ENCODE measurements around the gene ARHGAP8.

The ARHGAP8 gene

GRCh38 chr22:44714703-44715350 lies 37.5 kb upstream of the ARHGAP8 start:
- Histone ChIP-seq H3K36me3 (ENCODE audit: insufficient read depth, low read length) (no peaks in the 10 kb centered on the region), H3K4me1 (ENCODE audit: insufficient read depth, low read length) (peaks cover 10% of the 10 kb centered on the region; the same call in 1 of the 2 replicates), H3K9ac (ENCODE audit: low read depth, low read length) (no peak overlapping the region), H3K9me3 (ENCODE audit: control insufficient read depth, insufficient read depth, low read length) (no peaks in the 10 kb centered on the region)

- no peaks in the 10 kb centered on the region for H3K4me1 ChIP-seq (ENCODE audit: insufficient read depth, low read length)
- H3K9ac ChIP-seq (ENCODE audit: low read depth, low read length): no peak overlapping the region
- no peaks in the 10 kb centered on the region for H3K9me3 ChIP-seq (ENCODE audit: control insufficient read depth, insufficient read depth, low read length)
- no peaks in the 10 kb centered on the region for H3K36me3 ChIP-seq (ENCODE audit: insufficient read depth, low read length)
These were observed 34.0 kb upstream of the ARHGAP8 start for GRCh38 chr22:44718418-44718817.

- Histone ChIP-seq H3K9me3 (ENCODE audit: control insufficient read depth, insufficient read depth, low read length) (no peaks in the 10 kb centered on the region), H3K4me1 (ENCODE audit: insufficient read depth, low read length) (no peaks in the 10 kb centered on the region; the same call in 1 of the 2 replicates), H3K36me3 (ENCODE audit: insufficient read depth, low read length) (no peaks in the 10 kb centered on the region), H3K9ac (ENCODE audit: low read depth, low read length) (no peak overlapping the region)
These were observed 32.6 kb upstream of the ARHGAP8 start for GRCh38 chr22:44719586-44720368.

GRCh38 chr22:44721213-44721612 lies 31.2 kb upstream of the ARHGAP8 start:
- H3K9me3 ChIP-seq (ENCODE audit: control insufficient read depth, insufficient read depth, low read length): no peaks in the 10 kb centered on the region
- no peaks in the 10 kb centered on the region; the same call in 1 of the 2 replicates for H3K4me1 ChIP-seq (ENCODE audit: insufficient read depth, low read length)
- H3K36me3 ChIP-seq (ENCODE audit: insufficient read depth, low read length): no peaks in the 10 kb centered on the region
- H3K9ac ChIP-seq (ENCODE audit: low read depth, low read length): no peak overlapping the region

GRCh38 chr22:44722611-44723010 lies 29.8 kb upstream of the ARHGAP8 start:
- no peak overlapping the region for H3K9ac ChIP-seq (ENCODE audit: low read depth, low read length)
- no peaks in the 10 kb centered on the region; the same call in 1 of the 2 replicates for H3K4me1 ChIP-seq (ENCODE audit: insufficient read depth, low read length)
- no peaks in the 10 kb centered on the region for H3K9me3 ChIP-seq (ENCODE audit: control insufficient read depth, insufficient read depth, low read length)
- H3K36me3 ChIP-seq (ENCODE audit: insufficient read depth, low read length): no peaks in the 10 kb centered on the region

GRCh38 chr22:44723801-44724200 lies 28.6 kb upstream of the ARHGAP8 start:
- H3K36me3 ChIP-seq (ENCODE audit: insufficient read depth, low read length): no peaks in the 10 kb centered on the region
- no peak overlapping the region for H3K9ac ChIP-seq (ENCODE audit: low read depth, low read length)
- no peaks in the 10 kb centered on the region for H3K9me3 ChIP-seq (ENCODE audit: control insufficient read depth, insufficient read depth, low read length)
- H3K4me1 ChIP-seq (ENCODE audit: insufficient read depth, low read length): no peaks in the 10 kb centered on the region; the same call in 1 of the 2 replicates

- no peaks in the 10 kb centered on the region; the same call in 1 of the 2 replicates for H3K4me1 ChIP-seq (ENCODE audit: insufficient read depth, low read length)
- no peaks in the 10 kb centered on the region for H3K9me3 ChIP-seq (ENCODE audit: control insufficient read depth, insufficient read depth, low read length)
- H3K9ac ChIP-seq (ENCODE audit: low read depth, low read length): no peak overlapping the region
- no peaks in the 10 kb centered on the region for H3K36me3 ChIP-seq (ENCODE audit: insufficient read depth, low read length)
These were observed 28.0 kb upstream of the ARHGAP8 start for GRCh38 chr22:44724416-44724815.

- no peaks in the 10 kb centered on the region for H3K9me3 ChIP-seq (ENCODE audit: control insufficient read depth, insufficient read depth, low read length)
- H3K4me1 ChIP-seq (ENCODE audit: insufficient read depth, low read length): no peaks in the 10 kb centered on the region; the same call in 1 of the 2 replicates
- no peak overlapping the region for H3K9ac ChIP-seq (ENCODE audit: low read depth, low read length)
- no peaks in the 10 kb centered on the region for H3K36me3 ChIP-seq (ENCODE audit: insufficient read depth, low read length)
These were observed 27.5 kb upstream of the ARHGAP8 start for GRCh38 chr22:44724859-44725258.

- Histone ChIP-seq H3K36me3 (ENCODE audit: insufficient read depth, low read length) (no peaks in the 10 kb centered on the region), H3K9ac (ENCODE audit: low read depth, low read length) (no peak overlapping the region), H3K4me1 (ENCODE audit: insufficient read depth, low read length) (no peaks in the 10 kb centered on the region; the same call in 1 of the 2 replicates), H3K9me3 (ENCODE audit: control insufficient read depth, insufficient read depth, low read length) (no peaks in the 10 kb centered on the region)
These were observed 25.9 kb upstream of the ARHGAP8 start for GRCh38 chr22:44726439-44726838.

GRCh38 chr22:44727148-44727547 lies 25.2 kb upstream of the ARHGAP8 start:
- Histone ChIP-seq H3K9ac (ENCODE audit: low read depth, low read length) (no peak overlapping the region), H3K36me3 (ENCODE audit: insufficient read depth, low read length) (no peaks in the 10 kb centered on the region), H3K9me3 (ENCODE audit: control insufficient read depth, insufficient read depth, low read length) (no peaks in the 10 kb centered on the region), H3K4me1 (ENCODE audit: insufficient read depth, low read length) (no peaks in the 10 kb centered on the region; the same call in 1 of the 2 replicates)

GRCh38 chr22:44727709-44728108 lies 24.7 kb upstream of the ARHGAP8 start:
- Histone ChIP-seq H3K4me1 (ENCODE audit: insufficient read depth, low read length) (no peaks in the 10 kb centered on the region; the same call in 1 of the 2 replicates), H3K36me3 (ENCODE audit: insufficient read depth, low read length) (no peaks in the 10 kb centered on the region), H3K9me3 (ENCODE audit: control insufficient read depth, insufficient read depth, low read length) (no peaks in the 10 kb centered on the region), H3K9ac (ENCODE audit: low read depth, low read length) (no peak overlapping the region)

GRCh38 chr22:44728761-44729324 lies 23.5 kb upstream of the ARHGAP8 start:
- Histone ChIP-seq H3K9ac (ENCODE audit: low read depth, low read length) (no peak overlapping the region), H3K36me3 (ENCODE audit: insufficient read depth, low read length) (no peaks in the 10 kb centered on the region), H3K4me1 (ENCODE audit: insufficient read depth, low read length) (no peaks in the 10 kb centered on the region; the same call in 1 of the 2 replicates), H3K9me3 (ENCODE audit: control insufficient read depth, insufficient read depth, low read length) (no peaks in the 10 kb centered on the region)

- H3K36me3 ChIP-seq (ENCODE audit: insufficient read depth, low read length): no peaks in the 10 kb centered on the region
These were observed 22.9 kb upstream of the ARHGAP8 start for GRCh38 chr22:44729391-44730021.

GRCh38 chr22:44730022-44730393 lies 22.4 kb upstream of the ARHGAP8 start:
- no peaks in the 10 kb centered on the region for H3K4me1 ChIP-seq (ENCODE audit: insufficient read depth, low read length)
- no peaks in the 10 kb centered on the region for H3K36me3 ChIP-seq (ENCODE audit: insufficient read depth, low read length)
- H3K9me3 ChIP-seq (ENCODE audit: control insufficient read depth, insufficient read depth, low read length): no peaks in the 10 kb centered on the region
- H3K9ac ChIP-seq (ENCODE audit: low read depth, low read length): no peak overlapping the region

More at GRCh38 chr22:44729391-44730021, 22.9 kb upstream of the ARHGAP8 start:
- no peaks in the 10 kb centered on the region for H3K9me3 ChIP-seq (ENCODE audit: control insufficient read depth, insufficient read depth, low read length)
- H3K4me1 ChIP-seq (ENCODE audit: insufficient read depth, low read length): no peaks in the 10 kb centered on the region; the same call in 1 of the 2 replicates
- H3K9ac ChIP-seq (ENCODE audit: low read depth, low read length): no peak overlapping the region
